ENCODE data around the gene PTCD1. TPM values are rescaled to one million over a fixed set of nuclear protein-coding genes. Genes with fewer than 3 reads are reported as not detected.
"Not testable (repeated sequence)": the region's sequence is repeated elsewhere in the genome, so short reads cannot be mapped to it uniquely, and the experiment has no call there.

Gene PTCD1
- total and polyA plus RNA-seq, 5 donors = 3.0 to 4.4 (median 3.2) TPM

DNA sequence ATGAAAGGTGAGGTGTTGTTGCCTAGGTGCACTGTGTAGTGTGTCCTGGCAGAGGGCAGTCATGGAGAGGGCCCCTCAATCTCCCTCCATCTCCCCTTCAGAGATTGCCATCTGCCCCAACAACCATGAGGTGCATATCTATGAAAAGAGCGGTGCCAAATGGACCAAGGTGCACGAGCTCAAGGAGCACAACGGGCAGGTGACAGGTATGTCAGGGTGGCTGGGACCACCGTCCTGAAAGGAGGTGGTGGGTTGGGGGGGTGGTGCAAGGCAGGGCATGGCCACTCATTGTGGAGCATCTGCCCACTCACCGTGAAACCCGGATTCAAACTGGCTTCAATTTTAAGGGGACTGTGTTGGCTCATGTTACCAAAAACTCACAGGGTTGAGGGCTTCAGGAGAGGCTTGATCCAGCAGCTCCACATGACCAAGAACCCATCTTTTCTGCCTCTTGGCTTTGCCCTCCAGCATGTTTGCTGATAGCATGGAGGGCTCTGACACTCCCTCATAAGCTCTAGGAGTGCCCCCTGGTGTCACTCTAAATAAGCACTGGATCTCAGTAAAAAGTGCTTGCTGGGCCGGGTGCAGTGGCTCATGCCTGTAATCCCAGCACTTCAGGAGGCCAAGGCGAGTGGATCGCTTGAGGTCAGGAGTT, 51.9 kb downstream of the PTCD1 start:
- 91% methylated on average over 9 of the region's 9 CpGs for WGBS
- H3K4me1 ChIP-seq (ENCODE audit: control insufficient read depth, insufficient read depth, low read length) = no peaks in the 10 kb centered on the region
- H3K27ac ChIP-seq (ENCODE audit: low read length) = no peak overlapping the region
- DNase-seq (peak in 1 of 3 donors; percentile 29), ATAC-seq (no peak)
- no peaks in the 10 kb centered on the region for H3K9me3 ChIP-seq (ENCODE audit: control insufficient read depth, low read length)
- no peaks in the 10 kb centered on the region for H3K27me3 ChIP-seq (ENCODE audit: control insufficient read depth, insufficient read depth)
- intact Hi-C loops (cut with DNase I) = no loop called here
- no peak overlapping the region for H3K4me3 ChIP-seq (ENCODE audit: low read length)

DNA sequence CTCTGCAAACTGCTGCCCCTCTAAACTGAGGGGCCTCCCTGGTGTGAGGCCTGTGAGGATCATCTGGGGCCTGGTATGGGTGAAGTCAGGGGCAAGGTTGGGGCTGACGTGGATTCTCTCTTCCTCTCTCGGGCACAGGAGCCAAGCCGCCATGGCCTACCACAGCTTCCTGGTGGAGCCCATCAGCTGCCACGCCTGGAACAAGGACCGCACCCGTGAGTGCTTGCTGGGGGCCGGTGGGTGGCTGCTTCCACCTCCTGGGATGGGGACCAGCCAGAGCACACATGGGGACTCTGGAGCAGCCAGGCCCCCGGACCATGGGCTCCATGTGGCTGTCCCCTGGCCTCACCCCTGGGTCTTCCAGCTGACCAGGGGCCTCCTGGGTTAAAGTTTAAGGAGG, 53.0 kb downstream of the PTCD1 start:
- 82% methylated on average over 8 of the region's 8 CpGs for WGBS
- intact Hi-C loops (cut with DNase I) = no loop called here
- peak in 1 of 3 donors; percentile 21 for DNase-seq
- Histone ChIP-seq H3K27me3 (ENCODE audit: control insufficient read depth, insufficient read depth) (no peaks in the 10 kb centered on the region), H3K27ac (ENCODE audit: low read length) (no peak overlapping the region), H3K9me3 (ENCODE audit: control insufficient read depth, low read length) (no peaks in the 10 kb centered on the region), H3K4me3 (ENCODE audit: low read length) (no peak overlapping the region), H3K4me1 (ENCODE audit: control insufficient read depth, insufficient read depth, low read length) (peaks cover 7% of the 10 kb centered on the region)
- no peak for ATAC-seq

DNA sequence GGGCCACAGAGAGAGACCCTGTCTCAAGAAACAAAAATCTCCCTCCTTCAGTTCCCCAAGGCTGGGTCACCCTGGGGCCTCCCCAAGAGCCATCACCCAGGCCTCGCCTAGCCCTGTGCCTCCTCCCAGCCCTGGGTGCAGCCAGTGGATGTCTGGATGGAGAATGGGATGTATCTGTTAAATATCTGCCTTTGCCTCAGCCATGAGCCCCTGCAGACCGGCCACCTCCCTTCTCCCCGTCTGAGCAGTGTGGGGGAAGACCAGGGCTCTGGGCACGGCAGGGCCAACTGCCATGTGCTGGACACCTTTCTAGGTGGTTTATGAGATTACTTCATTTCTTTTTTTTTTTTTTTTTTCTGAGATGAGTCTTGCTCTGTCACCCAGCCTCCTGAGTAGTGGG, 54.1 kb downstream of the PTCD1 start:
- Histone ChIP-seq H3K4me1 (ENCODE audit: control insufficient read depth, insufficient read depth, low read length) (peaks cover 16% of the 10 kb centered on the region), H3K27ac (ENCODE audit: low read length) (no peak overlapping the region)
- intact Hi-C loops (cut with DNase I) = no loop called here

DNA sequence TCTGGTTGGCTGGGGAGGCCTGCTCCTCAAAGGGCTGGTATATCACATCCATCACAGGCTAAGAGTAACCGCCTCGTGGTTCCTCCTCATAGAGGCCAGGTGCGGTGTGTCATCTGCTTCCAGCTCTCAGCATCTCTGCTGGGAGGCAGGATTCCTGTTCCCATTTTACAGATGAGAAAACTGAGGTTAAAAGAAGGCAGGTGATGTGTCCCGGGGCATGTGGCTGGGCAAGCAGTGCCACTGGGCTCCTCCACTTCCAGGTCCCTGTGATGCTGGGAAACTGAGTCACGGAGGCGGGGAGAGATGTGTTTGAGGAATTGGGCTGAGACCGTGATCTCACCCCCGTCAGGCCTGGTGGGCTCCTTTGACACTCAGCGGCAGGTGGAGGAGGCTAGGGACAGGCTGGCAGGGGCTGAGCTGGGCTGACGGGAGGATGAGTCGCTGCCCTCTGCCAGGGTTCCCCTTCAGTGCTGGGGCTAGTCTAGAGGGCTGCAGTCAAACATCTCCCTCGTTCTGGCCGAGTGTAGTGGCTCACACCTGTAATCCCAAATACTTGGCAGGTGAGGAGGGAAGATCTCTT, 54.7 kb downstream of the PTCD1 start:
- DNase-seq (peak in 1 of 3 donors; percentile 7), ATAC-seq (no peak)
- no peak overlapping the region for H3K27ac ChIP-seq (ENCODE audit: low read length)
- no peaks in the 10 kb centered on the region for H3K9me3 ChIP-seq (ENCODE audit: control insufficient read depth, low read length)
- H3K4me3 ChIP-seq (ENCODE audit: low read length) = no peak overlapping the region
- intact Hi-C loops (cut with DNase I) = no loop called here
- peaks cover 19% of the 10 kb centered on the region for H3K4me1 ChIP-seq (ENCODE audit: control insufficient read depth, insufficient read depth, low read length)
- WGBS = 94% methylated on average over 13 of the region's 13 CpGs
- no peaks in the 10 kb centered on the region for H3K27me3 ChIP-seq (ENCODE audit: control insufficient read depth, insufficient read depth)

More for the DNA sequence above, 54.1 kb downstream of the PTCD1 start:
- DNase-seq (peak in 1 of 3 donors; percentile 11), ATAC-seq (no peak)
- no peak overlapping the region for H3K4me3 ChIP-seq (ENCODE audit: low read length)
- no peaks in the 10 kb centered on the region for H3K9me3 ChIP-seq (ENCODE audit: control insufficient read depth, low read length)
- no peaks in the 10 kb centered on the region for H3K27me3 ChIP-seq (ENCODE audit: control insufficient read depth, insufficient read depth)
- WGBS = 88% methylated on average over 4 of the region's 4 CpGs

DNA sequence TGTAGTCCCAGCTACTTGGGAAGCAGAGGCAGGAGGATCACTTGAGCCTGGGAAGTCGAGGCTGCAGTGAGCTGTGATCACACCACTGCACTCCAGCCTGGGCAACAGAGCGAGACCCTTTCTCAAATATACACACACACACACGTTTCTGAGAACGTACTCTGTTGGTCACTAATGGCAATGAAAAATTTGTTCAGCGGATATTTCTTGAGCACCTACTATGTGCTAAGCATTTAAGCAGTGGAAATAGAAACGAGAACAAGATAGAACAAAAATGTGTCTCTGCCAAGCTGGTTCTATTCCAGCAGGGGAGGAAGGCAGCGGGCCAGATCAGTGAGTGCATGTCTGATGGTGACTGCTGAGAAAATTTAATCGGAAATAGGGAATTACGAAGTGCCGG, 55.4 kb downstream of the PTCD1 start:
- 88% methylated on average over 10 of the region's 10 CpGs for WGBS
- Histone ChIP-seq H3K27ac (ENCODE audit: low read length) (no peak overlapping the region), H3K4me3 (ENCODE audit: low read length) (no peak overlapping the region), H3K9me3 (ENCODE audit: control insufficient read depth, low read length) (no peaks in the 10 kb centered on the region), H3K4me1 (ENCODE audit: control insufficient read depth, insufficient read depth, low read length) (peaks cover 19% of the 10 kb centered on the region), H3K27me3 (ENCODE audit: control insufficient read depth, insufficient read depth) (no peaks in the 10 kb centered on the region)
- intact Hi-C loops (cut with DNase I) = no loop called here
- DNase-seq (no peak), ATAC-seq (no peak)

DNA sequence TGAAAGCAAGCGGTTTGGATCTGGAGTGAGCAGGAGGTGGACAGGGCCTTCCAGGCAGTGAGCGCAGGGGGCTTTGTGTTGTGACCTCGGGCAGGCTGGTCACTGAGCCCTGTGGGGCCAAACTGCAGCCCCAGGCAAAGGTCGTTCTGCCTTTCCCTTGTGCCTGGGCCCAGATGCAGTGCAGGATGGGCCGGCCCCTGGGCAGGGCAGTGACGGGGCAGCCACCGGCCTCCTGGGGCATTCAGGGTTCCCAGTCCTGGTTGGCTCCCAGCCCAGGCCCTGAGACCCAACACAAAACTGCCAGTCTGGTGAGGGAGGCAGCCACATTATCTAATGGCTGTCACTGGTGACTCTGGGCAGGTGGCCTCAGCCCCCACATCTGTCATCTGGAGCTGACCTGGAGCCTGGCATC, 56.9 kb downstream of the PTCD1 start:
- Histone ChIP-seq H3K4me3 (ENCODE audit: low read length) (no peak overlapping the region), H3K27me3 (ENCODE audit: control insufficient read depth, insufficient read depth) (no peaks in the 10 kb centered on the region), H3K9me3 (ENCODE audit: control insufficient read depth, low read length) (no peaks in the 10 kb centered on the region), H3K4me1 (ENCODE audit: control insufficient read depth, insufficient read depth, low read length) (peaks cover 19% of the 10 kb centered on the region), H3K27ac (ENCODE audit: low read length) (no peak overlapping the region)
- ATAC-seq (no peak), DNase-seq (peak in 2 of 3 donors; percentile 54 to 73)
- intact Hi-C loops (cut with DNase I) = no loop called here
- WGBS = 74% methylated on average over 7 of the region's 7 CpGs

DNA sequence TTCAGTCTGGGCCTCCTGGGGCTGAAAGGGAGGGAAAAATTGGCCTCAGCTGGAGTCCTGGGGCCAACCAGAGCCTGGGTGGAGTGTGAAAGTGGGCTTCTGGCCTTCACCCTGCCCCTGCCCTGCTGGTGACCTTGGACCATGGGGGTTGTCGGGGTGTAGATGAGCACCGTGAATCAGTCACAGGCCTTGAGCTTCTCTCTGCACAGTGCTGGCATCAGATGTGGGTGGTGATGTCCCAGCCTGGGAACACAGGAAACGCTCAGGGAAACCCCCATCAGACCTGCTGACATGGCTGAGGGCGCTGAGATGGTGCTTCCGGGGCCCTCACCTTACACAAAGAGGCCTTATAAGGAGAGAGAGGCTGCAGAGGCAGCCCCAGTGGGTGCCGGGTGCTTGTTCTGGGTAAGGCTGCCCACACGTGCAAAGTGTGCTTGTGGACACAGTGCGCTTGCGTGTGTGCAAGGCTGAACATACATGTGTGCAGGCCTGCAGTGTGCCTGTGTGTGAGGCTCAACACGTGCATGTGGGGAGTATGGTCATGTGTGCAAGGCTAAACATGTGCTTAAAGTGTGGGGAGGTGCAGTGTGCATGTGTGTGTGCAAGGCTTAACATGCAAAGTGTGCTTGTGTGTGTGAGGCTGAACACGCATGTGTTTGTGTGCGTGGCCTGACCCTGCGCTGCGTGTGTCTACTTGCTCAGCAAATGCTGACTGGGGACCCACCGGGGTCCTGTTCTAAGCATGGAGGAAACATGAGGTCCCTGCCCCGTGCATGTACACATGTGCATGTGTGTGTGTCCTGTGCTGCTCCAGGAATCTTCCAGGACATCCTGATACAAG, 57.6 kb downstream of the PTCD1 start:
- ATAC-seq (peak; percentile 2 to 3), DNase-seq (peak in 2 of 3 donors; percentile 64 to 68)
- no peak overlapping the region for H3K4me3 ChIP-seq (ENCODE audit: low read length)
- intact Hi-C loops (cut with DNase I) = no loop called here
- 62% methylated on average over 16 of the region's 16 CpGs for WGBS
- no peaks in the 10 kb centered on the region for H3K9me3 ChIP-seq (ENCODE audit: control insufficient read depth, low read length)
- peaks cover 19% of the 10 kb centered on the region for H3K4me1 ChIP-seq (ENCODE audit: control insufficient read depth, insufficient read depth, low read length)
- peak overlapping the region; percentile 97 for H3K27ac ChIP-seq (ENCODE audit: low read length)
- H3K27me3 ChIP-seq (ENCODE audit: control insufficient read depth, insufficient read depth) = no peaks in the 10 kb centered on the region

DNA sequence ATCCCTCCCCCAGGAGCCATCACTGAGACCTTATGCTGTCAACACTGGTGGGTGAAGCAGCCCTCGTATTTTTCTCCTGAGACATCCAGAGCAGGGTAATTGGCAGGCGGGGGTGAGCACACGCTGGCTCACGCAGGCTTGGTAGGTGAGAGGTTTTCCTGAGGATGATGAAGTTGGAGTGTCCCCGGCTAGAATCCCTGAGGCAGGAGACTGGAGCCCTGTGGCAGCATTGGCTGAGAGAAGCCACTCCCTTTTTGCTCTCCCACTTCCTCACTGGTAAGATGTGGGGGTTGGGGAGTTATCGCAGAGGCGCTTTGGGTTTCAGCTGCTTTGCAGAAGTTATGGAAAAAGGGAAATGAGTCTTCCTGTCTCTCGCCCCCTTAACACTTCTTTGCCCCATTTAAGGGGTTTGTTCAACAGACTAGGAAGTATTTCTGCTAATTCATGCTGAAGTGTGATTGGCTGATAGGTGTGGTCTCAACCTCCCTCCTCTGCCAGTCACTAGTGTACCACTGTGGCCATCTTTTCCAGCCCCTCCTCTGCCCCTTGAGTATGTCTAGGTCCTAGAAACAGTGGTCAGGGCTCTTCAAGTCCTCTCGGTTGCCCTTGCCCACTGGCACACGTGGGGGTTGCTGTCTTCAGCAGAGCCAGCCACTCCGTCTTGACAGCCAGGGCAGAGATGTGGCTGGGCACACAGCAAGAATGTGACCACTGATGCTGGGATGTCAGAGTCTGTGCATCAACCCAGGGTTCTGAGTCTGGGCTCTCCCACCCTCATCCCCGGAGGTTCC, 58.4 kb downstream of the PTCD1 start:
- Histone ChIP-seq H3K4me1 (ENCODE audit: control insufficient read depth, insufficient read depth, low read length) (peaks cover 19% of the 10 kb centered on the region), H3K4me3 (ENCODE audit: low read length) (peak overlapping the region; percentile 21), H3K9me3 (ENCODE audit: control insufficient read depth, low read length) (no peaks in the 10 kb centered on the region), H3K27ac (ENCODE audit: low read length) (peak overlapping the region; percentile 97), H3K27me3 (ENCODE audit: control insufficient read depth, insufficient read depth) (no peaks in the 10 kb centered on the region)
- ATAC-seq = peak; percentile 34 to 52
- intact Hi-C loops (cut with DNase I) = no loop called here
- DNase-seq = peak; percentile 55 to 67 (median 66)
- 25% methylated on average over 12 of the region's 12 CpGs for WGBS

DNA sequence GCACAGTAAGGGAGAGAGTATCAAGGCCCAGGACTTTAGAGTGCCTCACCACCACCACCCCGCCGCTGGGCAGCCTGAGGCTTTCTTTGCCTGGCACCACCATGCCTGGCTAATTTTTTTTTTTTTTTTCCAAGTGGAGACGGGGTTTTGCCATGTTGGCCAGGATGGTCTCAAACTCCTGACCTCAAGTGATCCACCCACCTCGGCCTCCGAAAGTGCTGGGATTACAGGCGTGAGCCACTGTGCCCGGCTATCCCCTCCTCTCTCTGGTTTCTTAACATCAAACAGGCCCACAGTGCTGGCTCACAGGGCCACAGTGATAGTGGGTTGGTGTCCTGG, 58.9 kb downstream of the PTCD1 start:
- DNase-seq = peak in 2 of 3 donors; percentile 56 to 59
- H3K9me3 ChIP-seq (ENCODE audit: control insufficient read depth, low read length); H3K27me3 ChIP-seq (ENCODE audit: control insufficient read depth, insufficient read depth); intact Hi-C loops (cut with DNase I): not testable (repeated sequence)
- Histone ChIP-seq H3K27ac (ENCODE audit: low read length) (peak overlapping the region; percentile 97), H3K4me1 (ENCODE audit: control insufficient read depth, insufficient read depth, low read length) (peaks cover 19% of the 10 kb centered on the region), H3K4me3 (ENCODE audit: low read length) (peak overlapping the region; percentile 21)
- ATAC-seq = peak in 1 of 2 donors; percentile 1
- 33% methylated on average over 7 of the region's 7 CpGs for WGBS

DNA sequence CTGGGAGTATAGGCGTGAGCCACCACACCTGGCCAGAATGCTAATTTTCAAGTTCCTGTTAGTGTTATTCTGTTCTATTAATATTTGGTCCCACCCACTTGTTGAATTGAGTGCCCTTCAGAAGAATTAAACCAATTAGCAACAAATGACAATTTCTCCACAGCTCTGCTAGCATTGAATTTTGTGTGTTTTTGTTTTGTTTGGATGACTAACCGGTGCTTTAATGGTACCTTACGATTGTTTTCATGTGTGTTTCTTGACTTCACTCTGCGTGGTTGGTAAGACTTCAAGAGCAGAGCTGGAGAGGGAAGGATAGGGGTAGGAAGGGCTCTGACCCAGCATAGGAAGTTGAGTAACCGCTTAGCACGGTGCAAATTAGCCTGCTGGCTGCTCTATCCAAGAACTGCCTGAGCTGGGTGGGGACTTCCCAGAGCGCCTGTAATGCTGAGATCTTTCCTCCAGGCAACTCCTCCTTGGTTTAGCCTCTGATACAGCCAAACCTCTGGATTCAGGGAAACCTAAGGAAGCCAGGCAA, 59.5 kb downstream of the PTCD1 start:
- intact Hi-C loops (cut with DNase I) = no loop called here
- ATAC-seq = peak; percentile 79 to 83
- Histone ChIP-seq H3K9me3 (ENCODE audit: control insufficient read depth, low read length) (no peaks in the 10 kb centered on the region), H3K4me3 (ENCODE audit: low read length) (no peak overlapping the region), H3K4me1 (ENCODE audit: control insufficient read depth, insufficient read depth, low read length) (peaks cover 19% of the 10 kb centered on the region), H3K27me3 (ENCODE audit: control insufficient read depth, insufficient read depth) (no peaks in the 10 kb centered on the region), H3K27ac (ENCODE audit: low read length) (peak overlapping the region; percentile 97)
- peak; percentile 78 to 88 (median 83) for DNase-seq
- WGBS = 26% methylated on average over 7 of the region's 7 CpGs

All from right cardiac atrium (tissue), 5 donors.